HUES64 (cell line): Measurements from ENCODE around the gene PKP2.
"Not testable (repeated sequence)": the region's sequence is repeated elsewhere in the genome, so short reads cannot be mapped to it uniquely, and the experiment has no call there.

Source experiments
- H3K27ac ChIP-seq: 2 replicates; pipeline ENCODE4 v1.7.0; 2013; ENCODE audit warnings: low read depth, low read length, inconsistent platforms
- H3K27me3 ChIP-seq: 2 replicates; pipeline ENCODE4 v1.6.1; 2013; ENCODE audit warnings: mild to moderate bottlenecking, low read length; ENCODE audit not compliant: insufficient read depth
- H3K36me3 ChIP-seq: 2 replicates; pipeline ENCODE4 v1.6.1; 2013; ENCODE audit warnings: mild to moderate bottlenecking, low read length; ENCODE audit not compliant: insufficient read depth
- H3K4me1 ChIP-seq: 2 replicates; pipeline ENCODE4 v1.6.1; 2013; ENCODE audit warnings: mild to moderate bottlenecking, low read length, moderate library complexity; ENCODE audit not compliant: insufficient read depth
- H3K4me3 ChIP-seq: 2 replicates; pipeline ENCODE4 v1.5.1; 2013; ENCODE audit warnings: mild to moderate bottlenecking, low read length, moderate library complexity
- H3K9ac ChIP-seq: 2 replicates; pipeline ENCODE4 v1.6.1; 2013; ENCODE audit warnings: mild to moderate bottlenecking, low read depth, low read length
- H3K9me3 ChIP-seq: 2 replicates; pipeline ENCODE4 v1.6.1; 2013; ENCODE audit warnings: low read depth, low read length; ENCODE audit not compliant: insufficient read depth
- WGBS: fragments of 150-250, 120-280 bp; methylation state at CpG from one replicate; pipeline ENCODE4 v1.1.7; 2013; ENCODE audit warnings: missing lambda C conversion rate; 5-methylcytosine and 5-hydroxymethylcytosine counted together

PKP2 gene

GRCh38 chr12:32894566-32894965, 2.0 kb downstream of the PKP2 start:
- Histone ChIP-seq H3K27ac (no peak overlapping the region), H3K36me3 (no peaks in the 10 kb centered on the region), H3K4me3 (peak overlapping the region; percentile 76; the same call in 1 of the 2 replicates), H3K9me3 (no peaks in the 10 kb centered on the region), H3K4me1 (peaks cover 54% of the 10 kb centered on the region), H3K27me3 (peaks cover 11% of the 10 kb centered on the region), H3K9ac (no peak overlapping the region)
- WGBS, result 90% methylated on average over 2 of the region's 2 CpGs

GRCh38 chr12:32893458-32893857, 3.1 kb downstream of the PKP2 start:
- peaks cover 61% of the 10 kb centered on the region for H3K4me1 ChIP-seq
- 35% methylated on average over 2 of the region's 2 CpGs for WGBS
- peak overlapping the region; percentile 32 for H3K4me3 ChIP-seq
- peaks cover 11% of the 10 kb centered on the region for H3K27me3 ChIP-seq
- H3K9ac ChIP-seq, result peak overlapping the region; percentile 44
- no peaks in the 10 kb centered on the region for H3K36me3 ChIP-seq
- no peaks in the 10 kb centered on the region for H3K9me3 ChIP-seq
- H3K27ac ChIP-seq, result peak overlapping the region; percentile 82

DNA sequence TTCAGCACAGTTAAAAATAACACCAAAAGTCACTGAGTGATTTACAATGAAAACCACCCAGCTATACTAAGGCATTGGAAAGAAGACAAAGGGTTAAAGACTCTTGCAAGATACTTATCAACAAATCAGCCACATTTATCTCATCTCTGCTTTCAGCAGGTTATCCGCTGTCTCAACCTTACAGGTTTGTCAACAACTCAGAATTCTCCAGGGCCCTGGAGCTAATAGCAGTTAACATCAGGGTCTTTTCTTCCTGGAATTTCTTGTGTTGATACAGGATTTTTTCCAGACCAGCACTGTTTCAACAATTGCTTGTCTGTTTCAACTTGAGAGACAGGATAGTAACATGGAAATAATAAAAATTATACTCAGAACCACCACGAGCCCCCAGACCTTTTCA, 3.5 kb downstream of the PKP2 start:
- Histone ChIP-seq H3K27ac (peak overlapping the region; percentile 82), H3K27me3 (peaks cover 11% of the 10 kb centered on the region), H3K9ac (peak overlapping the region; percentile 44), H3K36me3 (no peaks in the 10 kb centered on the region), H3K4me1 (peaks cover 57% of the 10 kb centered on the region), H3K4me3 (peak overlapping the region; percentile 32; the same call in 1 of the 2 replicates), H3K9me3 (no peaks in the 10 kb centered on the region)
- 31% methylated on average over 2 of the region's 2 CpGs for WGBS

DNA sequence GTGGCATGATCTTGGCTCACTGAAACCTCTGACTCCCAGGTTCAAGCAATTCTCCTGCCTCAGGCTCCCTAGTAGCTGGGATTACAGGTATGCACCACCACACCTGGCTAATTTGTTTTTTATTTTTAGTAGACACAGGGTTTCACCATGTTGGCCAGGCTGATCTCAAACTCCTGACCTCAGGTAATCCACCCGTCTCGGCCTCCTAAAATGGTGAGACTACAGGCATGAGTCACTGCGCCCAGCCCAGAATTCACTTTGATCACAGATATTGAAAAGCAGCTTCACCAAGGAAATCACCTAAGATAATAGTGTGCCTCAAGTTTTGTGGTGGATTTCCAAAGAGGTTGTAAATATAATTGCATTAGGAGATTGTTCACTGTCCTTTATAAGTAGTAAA, 4.2 kb downstream of the PKP2 start:
- peak overlapping the region; percentile 23 for H3K4me3 ChIP-seq

GRCh38 chr12:32891956-32892355, 4.6 kb downstream of the PKP2 start:
- Histone ChIP-seq H3K4me3 (peak overlapping the region; percentile 23), H3K4me1 (peaks cover 47% of the 10 kb centered on the region), H3K9me3 (no peaks in the 10 kb centered on the region), H3K27ac (peak overlapping the region; percentile 82), H3K9ac (peak overlapping the region; percentile 66), H3K27me3 (peaks cover 11% of the 10 kb centered on the region), H3K36me3 (no peaks in the 10 kb centered on the region)
- 47% methylated on average over 5 of the region's 5 CpGs for WGBS

More for the DNA sequence above, 4.2 kb downstream of the PKP2 start:
- not testable (repeated sequence) for H3K9me3 ChIP-seq, H3K36me3 ChIP-seq
- 75% methylated on average over 3 of the region's 3 CpGs for WGBS
- Histone ChIP-seq H3K27ac (peak overlapping the region; percentile 82), H3K9ac (peak overlapping the region; percentile 66; the same call in 1 of the 2 replicates), H3K4me1 (peaks cover 50% of the 10 kb centered on the region), H3K27me3 (peaks cover 11% of the 10 kb centered on the region)

GRCh38 chr12:32891526-32891925, 5.1 kb downstream of the PKP2 start:
- H3K27me3 ChIP-seq, result peaks cover 11% of the 10 kb centered on the region
- WGBS, result 66% methylated on average over 2 of the region's 2 CpGs
- H3K9me3 ChIP-seq, result no peaks in the 10 kb centered on the region
- peak overlapping the region; percentile 17; the same call in 1 of the 2 replicates for H3K4me3 ChIP-seq
- no peaks in the 10 kb centered on the region for H3K36me3 ChIP-seq
- H3K27ac ChIP-seq, result peak overlapping the region; percentile 82
- H3K4me1 ChIP-seq, result peaks cover 48% of the 10 kb centered on the region
- H3K9ac ChIP-seq, result peak overlapping the region; percentile 66

GRCh38 chr12:32889011-32889760, 7.4 kb downstream of the PKP2 start:
- H3K27me3 ChIP-seq, result no peaks in the 10 kb centered on the region
- no peak overlapping the region for H3K4me3 ChIP-seq
- WGBS, result 93% methylated on average over 5 of the region's 5 CpGs
- H3K9ac ChIP-seq, result no peak overlapping the region
- no peak overlapping the region for H3K27ac ChIP-seq
- no peaks in the 10 kb centered on the region for H3K36me3 ChIP-seq
- H3K9me3 ChIP-seq, result no peaks in the 10 kb centered on the region
- peaks cover 57% of the 10 kb centered on the region for H3K4me1 ChIP-seq

GRCh38 chr12:32887058-32887457, 9.5 kb downstream of the PKP2 start:
- Histone ChIP-seq H3K4me3 (no peak overlapping the region), H3K36me3 (no peaks in the 10 kb centered on the region), H3K4me1 (peaks cover 40% of the 10 kb centered on the region), H3K9ac (no peak overlapping the region), H3K9me3 (no peaks in the 10 kb centered on the region), H3K27ac (no peak overlapping the region), H3K27me3 (no peaks in the 10 kb centered on the region)
- WGBS, result 95% methylated on average over 3 of the region's 3 CpGs

GRCh38 chr12:32885831-32886230, 10.7 kb downstream of the PKP2 start:
- Histone ChIP-seq H3K4me1 (peaks cover 28% of the 10 kb centered on the region), H3K4me3 (no peak overlapping the region), H3K9me3 (no peaks in the 10 kb centered on the region), H3K27ac (0 out of 2 replicates have a peak overlapping the region, but pooled peaks have one; percentile 19), H3K9ac (no peak overlapping the region), H3K36me3 (no peaks in the 10 kb centered on the region), H3K27me3 (no peaks in the 10 kb centered on the region)
- 65% methylated on average over 4 of the region's 4 CpGs for WGBS

DNA sequence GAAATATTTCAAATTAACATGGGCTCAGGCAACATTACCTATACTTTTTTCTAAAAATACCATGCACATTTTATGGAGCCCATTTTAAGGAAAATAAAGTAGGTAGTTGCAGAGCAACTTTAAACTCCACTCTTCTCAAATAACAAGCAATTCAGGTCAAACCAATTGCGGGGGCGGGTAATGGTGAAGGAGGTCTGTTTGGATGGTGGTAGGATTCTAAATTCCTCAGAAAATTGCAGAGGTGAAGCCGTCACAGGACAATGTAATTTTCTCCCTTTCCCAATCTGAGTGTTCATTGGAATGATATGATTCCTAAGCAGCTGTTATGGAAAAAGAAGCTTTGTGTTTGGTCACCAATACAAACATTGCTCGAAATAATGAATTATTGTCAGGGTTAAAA, 11.6 kb downstream of the PKP2 start:
- Histone ChIP-seq H3K4me3 (no peak overlapping the region), H3K27me3 (no peaks in the 10 kb centered on the region), H3K9me3 (no peaks in the 10 kb centered on the region), H3K4me1 (peaks cover 27% of the 10 kb centered on the region), H3K9ac (no peak overlapping the region), H3K36me3 (no peaks in the 10 kb centered on the region), H3K27ac (peak overlapping the region; percentile 21; the same call in 1 of the 2 replicates)
- WGBS, result 94% methylated on average over 3 of the region's 4 CpGs

DNA sequence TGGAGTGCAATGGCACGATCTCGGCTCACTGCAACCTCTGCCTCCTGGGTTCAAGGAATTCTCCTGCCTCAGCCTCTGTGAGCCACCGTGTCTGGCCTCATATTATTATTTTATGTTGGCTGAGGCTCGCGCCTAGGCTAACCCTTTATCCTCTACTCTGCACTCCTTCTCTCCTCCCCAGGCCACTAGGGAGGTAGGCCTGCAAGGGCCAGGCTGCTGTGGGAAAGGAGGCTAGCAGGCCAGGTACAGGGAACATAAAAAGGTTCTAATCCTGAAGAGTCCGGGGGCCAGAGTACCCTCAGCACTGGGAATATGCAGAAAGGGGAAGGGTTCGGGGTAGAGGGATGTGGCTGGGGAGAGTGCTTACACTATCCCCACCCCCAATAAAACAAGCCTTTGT, 14.9 kb downstream of the PKP2 start:
- Histone ChIP-seq H3K4me1 (peaks cover 21% of the 10 kb centered on the region), H3K9ac (no peak overlapping the region), H3K36me3 (peaks cover 23% of the 10 kb centered on the region), H3K4me3 (no peak overlapping the region), H3K9me3 (no peaks in the 10 kb centered on the region), H3K27me3 (no peaks in the 10 kb centered on the region), H3K27ac (no peak overlapping the region)
- WGBS, result 99% methylated on average over 6 of the region's 7 CpGs
